Osteoblast (primary cell): ENCODE measurements around the gene MCM8. TPM values are rescaled to one million over a fixed set of nuclear protein-coding genes. Genes with fewer than 3 reads are reported as not detected.

ENCODE experiments used
- DNase-seq: peaks from one replicate; pipeline ENCODE4 v3.0.0; 2011; ENCODE audit warnings: low spot score, mixed read lengths; ENCODE audit not compliant: insufficient read length; ENCODE audit errors: missing footprints
- H2AFZ ChIP-seq: 2 replicates; pipeline ENCODE4 v1.6.0; 2011; ENCODE audit warnings: mild to moderate bottlenecking, low read length
- H3K27ac ChIP-seq: 2 replicates; pipeline ENCODE4 v1.5.1; 2011; ENCODE audit warnings: mild to moderate bottlenecking, low read depth, low read length, moderate library complexity
- H3K27me3 ChIP-seq: 2 replicates; pipeline ENCODE4 v1.6.0; 2012; ENCODE audit warnings: mild to moderate bottlenecking, control low read depth, inconsistent platforms, low read length, moderate library complexity; ENCODE audit not compliant: insufficient read depth
- H3K36me3 ChIP-seq: 2 replicates; pipeline ENCODE4 v1.5.1; 2011; ENCODE audit warnings: mild to moderate bottlenecking, low read length, control low read depth, moderate library complexity; ENCODE audit not compliant: insufficient read depth
- H3K4me1 ChIP-seq: 2 replicates; pipeline ENCODE4 v1.5.1; 2011; ENCODE audit warnings: mild to moderate bottlenecking, low read length, control low read depth, moderate library complexity; ENCODE audit not compliant: insufficient read depth
- H3K4me2 ChIP-seq: 2 replicates; pipeline ENCODE4 v1.6.0; 2011; ENCODE audit warnings: mild to moderate bottlenecking, low read length; ENCODE audit not compliant: insufficient read depth
- H3K4me3 ChIP-seq: fragments of 200-600 bp; sonication (generic); 3 replicates; pipeline ENCODE4 v1.5.1; 2012; ENCODE audit warnings: mild to moderate bottlenecking, low read length, inconsistent platforms; ENCODE audit not compliant: insufficient read depth
- H3K79me2 ChIP-seq: 2 replicates; pipeline ENCODE4 v1.6.0; 2012; ENCODE audit warnings: mild to moderate bottlenecking, low read length, control low read depth, inconsistent platforms; ENCODE audit not compliant: insufficient read depth
- H3K9me3 ChIP-seq: 2 replicates; pipeline ENCODE4 v1.5.1; 2011; ENCODE audit warnings: low read depth, low read length, control low read depth
- H4K20me1 ChIP-seq: 2 replicates; pipeline ENCODE4 v1.6.0; 2012; ENCODE audit warnings: mild to moderate bottlenecking, low read length, control low read depth; ENCODE audit not compliant: insufficient read depth
- total RNA-seq: library from RNA; depleted of rRNA; stranded (reverse); fragments of >200 nt; gene quantifications from 2 replicates; pipeline ENCODE4 v1.2.3, GENCODE V29; 2012
- TF ChIP-seq, protein P1 (sequence below): IDR thresholded peaks from 2 replicates; pipeline ENCODE4 v1.5.1; 2011; ENCODE audit warnings: mild to moderate bottlenecking, low read depth, low read length, moderate library complexity; ENCODE audit errors: extremely low read depth

Gene MCM8
- total RNA-seq, 1 donor, result 3.3 TPM

DNA sequence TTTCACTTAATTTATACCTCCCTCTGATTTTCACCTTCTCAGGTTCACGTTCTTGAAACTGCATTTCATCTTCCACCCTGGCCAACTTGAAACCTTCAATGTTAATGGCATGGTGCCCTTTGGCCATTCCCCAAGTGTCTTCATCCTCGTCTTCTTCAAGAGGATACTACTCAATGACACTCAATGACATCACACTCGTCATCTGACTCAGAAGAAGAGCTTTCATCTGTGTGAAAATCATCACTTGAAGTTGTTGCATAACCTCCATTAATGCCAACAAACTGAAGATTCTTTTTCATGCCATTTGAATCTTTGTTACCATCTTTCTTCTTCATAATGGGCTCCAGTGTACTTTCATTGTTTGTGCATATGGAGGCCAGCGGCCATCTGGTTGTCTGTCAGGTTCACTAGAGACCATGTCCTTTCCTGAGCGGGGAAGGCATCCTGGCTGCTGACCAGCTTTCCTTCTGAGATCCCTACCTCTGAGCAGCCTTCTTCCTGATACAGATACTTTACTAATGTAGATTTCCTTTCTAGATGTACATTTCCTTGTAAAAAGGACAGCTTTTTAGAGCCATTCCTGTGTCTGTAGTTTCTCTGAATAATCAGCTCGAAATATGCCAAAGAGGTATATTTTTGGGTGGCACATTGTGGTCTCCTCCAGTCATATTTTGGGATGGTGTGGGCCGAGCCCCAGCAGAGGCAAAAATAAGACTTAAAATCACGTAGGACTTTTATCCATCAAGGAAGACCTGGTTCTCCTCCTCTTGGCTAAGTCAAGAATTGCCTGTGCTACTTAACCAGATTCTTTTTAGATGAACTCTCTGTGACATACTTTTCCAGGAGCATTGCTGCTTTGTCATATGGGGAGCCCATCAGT is 21.4 kb upstream of the MCM8 start:
- Histone ChIP-seq H3K9me3 (no peaks in the 10 kb centered on the region), H3K79me2 (no peaks in the 10 kb centered on the region), H4K20me1 (no peaks in the 10 kb centered on the region), H3K27me3 (peaks cover 15% of the 10 kb centered on the region), H3K4me1 (no peaks in the 10 kb centered on the region), H3K4me3 (no peak overlapping the region), H3K27ac (no peak overlapping the region), H3K4me2 (no peak overlapping the region), H3K36me3 (no peaks in the 10 kb centered on the region), H2AFZ (no peak overlapping the region)
- DNase-seq, result no peak
- TF ChIP-seq, protein P1, sequence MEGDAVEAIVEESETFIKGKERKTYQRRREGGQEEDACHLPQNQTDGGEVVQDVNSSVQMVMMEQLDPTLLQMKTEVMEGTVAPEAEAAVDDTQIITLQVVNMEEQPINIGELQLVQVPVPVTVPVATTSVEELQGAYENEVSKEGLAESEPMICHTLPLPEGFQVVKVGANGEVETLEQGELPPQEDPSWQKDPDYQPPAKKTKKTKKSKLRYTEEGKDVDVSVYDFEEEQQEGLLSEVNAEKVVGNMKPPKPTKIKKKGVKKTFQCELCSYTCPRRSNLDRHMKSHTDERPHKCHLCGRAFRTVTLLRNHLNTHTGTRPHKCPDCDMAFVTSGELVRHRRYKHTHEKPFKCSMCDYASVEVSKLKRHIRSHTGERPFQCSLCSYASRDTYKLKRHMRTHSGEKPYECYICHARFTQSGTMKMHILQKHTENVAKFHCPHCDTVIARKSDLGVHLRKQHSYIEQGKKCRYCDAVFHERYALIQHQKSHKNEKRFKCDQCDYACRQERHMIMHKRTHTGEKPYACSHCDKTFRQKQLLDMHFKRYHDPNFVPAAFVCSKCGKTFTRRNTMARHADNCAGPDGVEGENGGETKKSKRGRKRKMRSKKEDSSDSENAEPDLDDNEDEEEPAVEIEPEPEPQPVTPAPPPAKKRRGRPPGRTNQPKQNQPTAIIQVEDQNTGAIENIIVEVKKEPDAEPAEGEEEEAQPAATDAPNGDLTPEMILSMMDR, result no peak

DNA sequence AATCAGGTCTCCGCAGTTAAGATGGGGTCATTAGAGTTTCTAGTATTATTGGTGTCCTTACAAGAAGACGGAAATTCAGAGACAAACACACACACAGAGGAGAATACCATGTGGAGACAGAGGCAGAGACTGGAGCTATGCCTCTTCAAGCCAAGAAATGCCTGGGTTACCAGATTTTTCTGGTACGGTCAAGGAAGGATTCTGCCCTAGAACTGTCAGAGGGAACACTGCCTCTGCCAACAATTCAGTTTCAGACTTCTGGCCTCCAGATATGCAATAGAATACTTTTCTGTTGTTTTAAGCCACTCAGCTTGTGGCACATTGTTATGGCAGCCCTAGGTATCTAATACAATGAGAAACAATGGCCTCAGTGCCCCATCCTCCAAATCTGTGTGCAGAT is 19.0 kb upstream of the MCM8 start:
- H3K4me3 ChIP-seq, result no peak overlapping the region
- DNase-seq, result no peak
- no peaks in the 10 kb centered on the region for H3K36me3 ChIP-seq
- H3K4me2 ChIP-seq, result no peak overlapping the region
- no peak overlapping the region for H3K27ac ChIP-seq
- TF ChIP-seq, protein P1, result no peak
- H2AFZ ChIP-seq, result no peak overlapping the region
- H3K9me3 ChIP-seq, result no peaks in the 10 kb centered on the region
- H3K4me1 ChIP-seq, result no peaks in the 10 kb centered on the region
- H4K20me1 ChIP-seq, result no peaks in the 10 kb centered on the region
- no peaks in the 10 kb centered on the region for H3K79me2 ChIP-seq
- H3K27me3 ChIP-seq, result peaks cover 7% of the 10 kb centered on the region

DNA sequence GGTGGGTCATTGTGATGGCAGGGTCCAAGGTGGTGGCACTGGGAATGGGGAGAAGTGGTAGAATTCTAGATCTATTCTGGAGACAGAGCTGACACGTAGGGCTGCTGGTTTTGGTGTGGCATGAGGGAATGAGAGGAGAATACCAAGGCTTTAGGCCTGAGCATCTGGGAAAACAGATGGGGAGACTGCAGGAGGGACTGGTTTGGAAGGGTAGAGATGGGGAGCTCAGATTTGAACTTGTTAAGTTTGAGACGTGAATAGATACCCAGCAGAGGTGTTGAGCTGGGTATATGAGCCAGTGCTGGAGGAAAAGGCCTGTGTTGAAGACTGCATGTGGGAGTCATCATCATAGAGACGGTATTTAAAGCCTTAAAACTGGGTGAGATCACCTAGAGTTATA is 17.7 kb upstream of the MCM8 start:
- H4K20me1 ChIP-seq, result no peaks in the 10 kb centered on the region
- H3K4me3 ChIP-seq, result no peak overlapping the region
- no peaks in the 10 kb centered on the region for H3K79me2 ChIP-seq
- DNase-seq, result no peak
- TF ChIP-seq, protein P1, result no peak
- no peak overlapping the region for H3K4me2 ChIP-seq
- H3K9me3 ChIP-seq, result no peaks in the 10 kb centered on the region
- H3K27me3 ChIP-seq, result peaks cover 7% of the 10 kb centered on the region
- H3K36me3 ChIP-seq, result no peaks in the 10 kb centered on the region
- no peak overlapping the region for H3K27ac ChIP-seq
- H3K4me1 ChIP-seq, result no peaks in the 10 kb centered on the region
- H2AFZ ChIP-seq, result no peak overlapping the region

DNA sequence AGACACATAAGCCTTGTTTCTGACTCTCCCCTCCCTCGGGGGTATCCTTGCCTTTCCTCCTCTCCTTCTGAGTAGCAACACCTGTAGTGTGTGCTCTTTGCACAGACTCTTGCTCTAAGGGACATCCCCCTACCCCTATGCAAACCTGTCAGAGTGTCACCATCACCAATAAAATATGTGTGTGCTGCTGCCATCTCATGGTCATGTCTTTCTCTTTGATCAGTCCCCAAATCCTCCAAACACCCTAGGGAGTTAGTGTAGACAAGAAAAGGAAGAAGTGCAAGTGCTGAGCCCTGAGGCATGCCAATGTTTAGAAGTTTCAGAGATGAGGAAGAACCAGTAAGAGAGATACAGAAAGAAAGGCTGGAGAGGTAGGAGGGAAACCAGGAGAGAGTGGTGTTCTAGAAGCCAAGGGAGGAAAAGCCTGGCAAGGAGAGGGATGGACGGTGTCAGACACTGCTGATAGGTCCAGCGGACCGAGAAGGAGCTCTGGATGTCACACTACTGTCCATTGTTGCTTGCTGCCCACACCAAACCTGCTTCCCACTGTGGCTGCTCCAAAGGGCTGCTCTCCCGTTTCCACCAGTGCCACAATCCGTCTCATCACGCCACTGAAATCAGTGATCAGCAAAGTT is 16.5 kb upstream of the MCM8 start:
- H3K36me3 ChIP-seq, result peaks cover 4% of the 10 kb centered on the region
- TF ChIP-seq, protein P1, result peak; percentile 11
- H3K9me3 ChIP-seq, result no peaks in the 10 kb centered on the region
- H3K4me3 ChIP-seq, result no peak overlapping the region
- no peak overlapping the region for H2AFZ ChIP-seq
- peaks cover 7% of the 10 kb centered on the region for H3K27me3 ChIP-seq
- no peak for DNase-seq
- H4K20me1 ChIP-seq, result no peaks in the 10 kb centered on the region
- no peak overlapping the region for H3K27ac ChIP-seq
- H3K4me2 ChIP-seq, result no peak overlapping the region
- no peaks in the 10 kb centered on the region for H3K79me2 ChIP-seq
- no peaks in the 10 kb centered on the region for H3K4me1 ChIP-seq
